ENCODE measurements around the gene COL5A1. TPM values are rescaled to one million over a fixed set of nuclear protein-coding genes. Genes with fewer than 3 reads are reported as not detected.

COL5A1 gene
- total RNA-seq, 1 donor from 2014 or later: 99.6 TPM

DNA sequence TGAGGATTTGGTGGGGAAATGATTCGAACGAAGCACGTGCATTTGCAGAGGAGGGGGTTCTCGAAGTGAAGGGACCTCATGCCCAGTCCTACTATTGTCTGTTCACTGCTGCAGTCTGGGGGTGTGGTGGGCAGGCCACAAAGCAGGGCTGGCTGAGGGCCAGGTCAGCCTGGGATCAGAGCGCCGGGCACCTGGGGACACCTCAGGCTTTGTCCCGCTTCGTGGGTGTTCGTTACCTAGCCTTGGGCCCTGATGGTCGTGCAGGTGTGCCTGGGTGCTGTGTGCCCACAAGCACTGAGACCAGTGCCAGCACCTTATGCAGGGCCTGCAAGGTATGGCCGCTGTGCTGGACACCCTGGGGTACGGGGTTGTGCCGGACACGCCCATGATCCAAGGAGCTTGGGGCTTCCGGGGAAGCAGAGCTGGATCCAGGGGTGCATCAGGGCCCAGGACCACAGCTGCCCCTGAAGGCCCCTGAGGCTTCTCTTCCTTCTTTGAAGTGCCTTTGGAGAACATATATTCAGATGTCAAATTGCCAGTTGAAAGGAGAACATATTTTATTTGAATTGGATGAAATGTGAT lies 80.6 kb downstream of the COL5A1 start:
- Histone ChIP-seq H3K36me3 (peaks cover 2 to 8% of the 10 kb centered on the region in 2 donors), H3K4me3 (no peak overlapping the region), H3K9me3 (no peaks in the 10 kb centered on the region), H3K4me1 (peaks cover 0 to 3% of the 10 kb centered on the region in 2 donors), H3K27me3 (no peaks in the 10 kb centered on the region), H3K27ac (no peak overlapping the region)
- TF ChIP-seq, protein P1, sequence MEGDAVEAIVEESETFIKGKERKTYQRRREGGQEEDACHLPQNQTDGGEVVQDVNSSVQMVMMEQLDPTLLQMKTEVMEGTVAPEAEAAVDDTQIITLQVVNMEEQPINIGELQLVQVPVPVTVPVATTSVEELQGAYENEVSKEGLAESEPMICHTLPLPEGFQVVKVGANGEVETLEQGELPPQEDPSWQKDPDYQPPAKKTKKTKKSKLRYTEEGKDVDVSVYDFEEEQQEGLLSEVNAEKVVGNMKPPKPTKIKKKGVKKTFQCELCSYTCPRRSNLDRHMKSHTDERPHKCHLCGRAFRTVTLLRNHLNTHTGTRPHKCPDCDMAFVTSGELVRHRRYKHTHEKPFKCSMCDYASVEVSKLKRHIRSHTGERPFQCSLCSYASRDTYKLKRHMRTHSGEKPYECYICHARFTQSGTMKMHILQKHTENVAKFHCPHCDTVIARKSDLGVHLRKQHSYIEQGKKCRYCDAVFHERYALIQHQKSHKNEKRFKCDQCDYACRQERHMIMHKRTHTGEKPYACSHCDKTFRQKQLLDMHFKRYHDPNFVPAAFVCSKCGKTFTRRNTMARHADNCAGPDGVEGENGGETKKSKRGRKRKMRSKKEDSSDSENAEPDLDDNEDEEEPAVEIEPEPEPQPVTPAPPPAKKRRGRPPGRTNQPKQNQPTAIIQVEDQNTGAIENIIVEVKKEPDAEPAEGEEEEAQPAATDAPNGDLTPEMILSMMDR (IDR thresholded peaks at IDR 0.05): no peak
- no peak for DNase-seq (ENCODE audit: low spot score in 2 of 2)
- intact Hi-C loops (cut with DNase I): no loop called here

GRCh38 chr9:134723037-134723436 lies 81.4 kb downstream of the COL5A1 start:
- Histone ChIP-seq H3K27ac (no peak overlapping the region), H3K4me3 (no peak overlapping the region), H3K9me3 (no peaks in the 10 kb centered on the region), H3K4me1 (peaks cover 0 to 1% of the 10 kb centered on the region in 2 donors), H3K36me3 (peaks cover 5 to 16% of the 10 kb centered on the region in 2 donors), H3K27me3 (no peaks in the 10 kb centered on the region)
- DNase-seq (ENCODE audit: low spot score in 2 of 2): no peak
- intact Hi-C loops (cut with DNase I): no loop called here
- TF ChIP-seq, protein P1 (IDR thresholded peaks at IDR 0.05): no peak

GRCh38 chr9:134723491-134724190 lies 82.0 kb downstream of the COL5A1 start:
- TF ChIP-seq, protein P1 (IDR thresholded peaks at IDR 0.05): no peak
- no peak for DNase-seq (ENCODE audit: low spot score in 2 of 2)
- H3K36me3 ChIP-seq: peaks cover 8 to 22% of the 10 kb centered on the region in 2 donors
- no peaks in the 10 kb centered on the region for H3K4me1 ChIP-seq
- no peak overlapping the region for H3K4me3 ChIP-seq
- intact Hi-C loops (cut with DNase I): no loop called here
- no peaks in the 10 kb centered on the region for H3K27me3 ChIP-seq
- H3K27ac ChIP-seq: no peak overlapping the region
- H3K9me3 ChIP-seq: no peaks in the 10 kb centered on the region

DNA sequence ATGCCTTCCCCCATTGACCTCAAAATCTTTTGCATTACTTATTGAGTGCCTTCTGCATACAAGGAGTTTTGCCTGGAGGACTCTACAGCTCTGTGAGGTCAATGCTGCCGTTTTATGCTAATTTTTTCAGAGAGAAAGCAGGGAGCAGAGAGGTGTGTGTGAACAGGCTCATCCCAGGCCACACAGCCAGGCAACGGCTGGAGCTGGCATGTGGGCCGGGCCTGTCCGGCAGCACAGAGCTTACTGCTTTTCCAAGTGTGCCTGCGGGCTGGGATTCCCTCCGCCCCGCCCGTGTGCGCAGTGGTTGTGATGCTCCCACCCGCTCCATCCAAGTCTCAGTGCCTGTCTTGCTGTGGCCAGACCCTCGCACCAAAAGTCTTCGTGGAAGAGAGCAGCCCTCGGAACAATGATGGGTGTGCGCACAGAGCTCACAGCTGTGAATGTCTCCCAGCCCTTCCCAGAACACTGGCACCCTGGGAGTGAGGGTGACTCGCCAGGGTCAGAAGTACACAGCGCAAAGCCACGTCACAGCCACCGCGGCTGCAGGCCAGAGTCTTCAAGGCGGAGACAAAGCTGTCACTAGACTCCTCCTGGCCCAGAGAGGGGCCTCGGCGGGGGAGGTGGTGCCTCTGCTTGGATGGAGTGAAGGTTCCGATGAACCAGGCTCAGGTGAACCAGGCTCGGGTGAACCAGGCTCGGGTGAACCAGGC lies 82.8 kb downstream of the COL5A1 start:
- Histone ChIP-seq H3K4me1 (no peaks in the 10 kb centered on the region), H3K27ac (no peak overlapping the region), H3K9me3 (no peaks in the 10 kb centered on the region), H3K4me3 (no peak overlapping the region), H3K27me3 (no peaks in the 10 kb centered on the region), H3K36me3 (peaks cover 10 to 22% of the 10 kb centered on the region in 2 donors)
- intact Hi-C loops (cut with DNase I): no loop called here
- TF ChIP-seq, protein P1 (IDR thresholded peaks at IDR 0.05): no peak
- no peak for DNase-seq (ENCODE audit: low spot score in 2 of 2)

DNA sequence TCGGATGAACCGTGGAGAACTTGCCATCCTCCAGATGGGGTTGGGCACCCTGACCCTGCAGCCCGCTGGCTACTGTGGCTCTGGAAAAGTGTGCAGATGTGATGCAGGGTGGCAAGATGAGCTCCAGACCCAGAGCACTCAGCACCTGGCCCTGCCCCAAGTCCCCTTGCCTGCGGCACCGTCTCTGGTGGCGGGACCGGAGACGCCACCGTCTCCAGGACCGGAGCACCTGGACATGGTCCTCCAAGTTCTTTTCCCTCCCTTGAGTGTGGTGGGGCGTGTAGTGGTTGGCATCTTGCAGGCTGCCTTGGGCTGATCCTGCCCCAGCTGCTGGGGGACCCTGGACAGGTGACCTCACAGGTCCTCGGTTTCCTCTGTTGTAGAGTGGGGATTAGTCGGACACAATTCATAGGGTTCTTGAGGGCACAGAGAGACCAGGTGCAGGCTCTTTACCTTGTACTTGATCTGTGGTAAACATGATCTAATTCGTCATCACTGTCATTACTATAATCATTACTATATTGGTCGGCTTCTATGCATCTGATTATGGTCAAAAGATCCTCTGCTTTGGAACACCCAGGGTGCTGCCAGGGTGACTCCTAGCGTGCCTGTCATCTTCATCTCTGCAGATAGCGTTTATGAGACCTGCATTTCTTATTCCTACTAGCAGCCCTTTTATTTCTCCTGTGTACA lies 83.5 kb downstream of the COL5A1 start:
- H3K27me3 ChIP-seq: no peaks in the 10 kb centered on the region
- intact Hi-C loops (cut with DNase I): no loop called here
- TF ChIP-seq, protein P1 (IDR thresholded peaks at IDR 0.05): no peak
- H3K9me3 ChIP-seq: no peaks in the 10 kb centered on the region
- H3K27ac ChIP-seq: no peak overlapping the region
- no peaks in the 10 kb centered on the region for H3K4me1 ChIP-seq
- DNase-seq (ENCODE audit: low spot score in 2 of 2): no peak
- H3K36me3 ChIP-seq: peaks cover 10 to 22% of the 10 kb centered on the region in 2 donors
- H3K4me3 ChIP-seq: no peak overlapping the region
